Sigmoid colon (tissue), 7 donors: Measurements from ENCODE around the gene LNPEP. TPM values are rescaled to one million over a fixed set of nuclear protein-coding genes. Genes with fewer than 3 reads are reported as not detected.
A peak's percentile ranks its signal among the peaks of the same experiment; 100 is the strongest.
"Not testable (repeated sequence)": the region's sequence is repeated elsewhere in the genome, so short reads cannot be mapped to it uniquely, and the experiment has no call there.

Experiments
- DNase-seq: peaks from one replicate; pipeline ENCODE4 v3.0.0-alpha.2; 2019
- H3K27ac ChIP-seq, 4 donors: fragments of 200-600 bp; sonication (generic); one replicate each; pipeline ENCODE4 v1.5.1; 2016 to 2019; ENCODE audit warnings: mild to moderate bottlenecking in 1 of 4
- H3K27me3 ChIP-seq, 3 donors: fragments of 200-600 bp; sonication (generic); one replicate each; pipeline ENCODE4 v1.5.1; 2019; ENCODE audit warnings: mild to moderate bottlenecking in 1 of 3
- H3K36me3 ChIP-seq, 4 donors: fragments of 200-600 bp; sonication (generic); one replicate each; pipeline ENCODE4 v1.5.1; 2016 to 2019
- H3K4me1 ChIP-seq, 4 donors: fragments of 200-600 bp; sonication (generic); one replicate each; pipeline ENCODE4 v1.5.1; 2017 to 2019
- H3K4me3 ChIP-seq, 4 donors: fragments of 200-600 bp; sonication (generic); one replicate each; pipeline ENCODE4 v1.5.1; 2017 to 2019; ENCODE audit warnings: mild to moderate bottlenecking in 2 of 4, moderate library complexity in 1 of 4
- H3K9me3 ChIP-seq, 4 donors: fragments of 200-600 bp in 3 of 4; sonication (generic) in 3 of 4; one replicate each; pipeline versions ENCODE4 v1.5.1 to v1.6.1; 2013 to 2019
- CTCF ChIP-seq, 4 experiments: fragments of 450-650 bp in 3 of 4; fragments of 200-600 bp in 1 of 4; IDR thresholded peaks; one replicate each; pipeline ENCODE4 v1.5.1; 2016 to 2019; ENCODE audit warnings: antibody characterized with exemption in 4 of 4, mild to moderate bottlenecking in 3 of 4, moderate library complexity in 2 of 4
- EP300 ChIP-seq, 4 donors: sonication (generic); formaldehyde crosslinking; IDR thresholded peaks; one replicate each; pipeline ENCODE4 v1.6.1; 2017; ENCODE audit warnings: antibody characterized with exemption in 4 of 4
- POLR2A ChIP-seq, 2 donors: fragments of 450-650 bp; IDR thresholded peaks; one replicate each; pipeline ENCODE4 v1.6.1; 2016; ENCODE audit warnings: antibody characterized with exemption in 2 of 2, mild to moderate bottlenecking in 2 of 2, moderate library complexity in 2 of 2
- POLR2AphosphoS5 ChIP-seq, 4 donors: sonication (generic); formaldehyde crosslinking; IDR thresholded peaks; one replicate each; pipeline ENCODE4 v1.6.1; 2017; ENCODE audit warnings: antibody characterized with exemption in 4 of 4
- WGBS, 2 donors: extraction: QIAGEN DNeasy Blood & Tissue Kit; methylation state at CpG; one replicate each; pipeline ENCODE4 v1.1.7; 2013; 5-methylcytosine and 5-hydroxymethylcytosine counted together
- intact Hi-C: fragments of 100-400 bp; cut with DNase I; formaldehyde crosslinking; loops from one replicate; pipeline ENCODE4 v1.15.1; 2023
- polyA plus RNA-seq, 3 donors: library from polyadenylated mRNA; stranded (reverse); fragments of 200-250 nt; gene quantifications; one replicate each; pipeline ENCODE4 v1.2.3, GENCODE V29; 2013
- total RNA-seq, 4 donors: library from RNA; depleted of rRNA; stranded (reverse); fragments of >200 nt; gene quantifications; one replicate each; pipeline ENCODE4 v1.1.0, GENCODE V29; 2016
- donor health status: healthy with polysubstance abuse.
- donor health status: Bipolar disorder and iron deficiency.
- donor health status: healthy.

LNPEP gene
- total and polyA plus RNA-seq, 7 donors, result 1.4 to 68.1 (median 45.2) TPM

DNA sequence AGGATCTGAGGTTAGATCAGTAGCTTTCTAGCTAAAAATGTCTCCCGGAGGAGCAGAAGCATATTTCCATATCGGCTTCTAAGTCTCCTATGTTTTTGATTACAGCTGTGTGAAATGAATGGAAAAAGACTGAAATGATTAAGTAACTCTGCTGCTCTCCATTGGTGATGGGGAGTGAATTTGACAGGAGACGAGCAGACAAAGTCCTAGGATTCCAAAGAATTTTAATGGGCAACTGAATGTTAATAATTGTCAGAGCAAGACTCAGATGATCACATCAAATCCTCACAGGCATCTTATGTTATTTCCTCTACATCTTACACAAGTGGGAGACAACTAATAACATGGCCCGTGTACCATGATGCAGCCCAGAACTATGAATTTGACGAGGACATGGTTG lies 139.8 kb downstream of the LNPEP start:
- Histone ChIP-seq H3K4me1 (peaks cover 0 to 14% (median 9%) of the 10 kb centered on the region in 4 donors), H3K4me3 (no peak overlapping the region), H3K27me3 (no peaks in the 10 kb centered on the region), H3K36me3 (no peaks in the 10 kb centered on the region), H3K9me3 (no peaks in the 10 kb centered on the region), H3K27ac (no peak overlapping the region)
- TF ChIP-seq POLR2AphosphoS5 (IDR thresholded peaks at IDR 0.05) (no peak), EP300 (IDR thresholded peaks at IDR 0.05) (no peak), CTCF (IDR thresholded peaks at IDR 0.05) (no peak), POLR2A (IDR thresholded peaks at IDR 0.05) (no peak)
- intact Hi-C loops, result no loop called here
- no peak for DNase-seq
- WGBS, 2 donors, result 89 to 92% methylated on average over 5 of the region's 5 CpGs

GRCh38 chr5:97076098-97076497 lies 140.2 kb downstream of the LNPEP start:
- H3K36me3 ChIP-seq, result no peaks in the 10 kb centered on the region
- H3K27ac ChIP-seq, result no peak overlapping the region
- H3K4me3 ChIP-seq, result no peak overlapping the region
- intact Hi-C loops, result no loop called here
- no peak for DNase-seq
- H3K9me3 ChIP-seq, result no peaks in the 10 kb centered on the region
- H3K4me1 ChIP-seq, result peaks cover 0 to 11% (median 6%) of the 10 kb centered on the region in 4 donors
- H3K27me3 ChIP-seq, result no peaks in the 10 kb centered on the region
- TF ChIP-seq EP300 (IDR thresholded peaks at IDR 0.05) (no peak), POLR2AphosphoS5 (IDR thresholded peaks at IDR 0.05) (no peak), CTCF (IDR thresholded peaks at IDR 0.05) (no peak), POLR2A (IDR thresholded peaks at IDR 0.05) (no peak)

DNA sequence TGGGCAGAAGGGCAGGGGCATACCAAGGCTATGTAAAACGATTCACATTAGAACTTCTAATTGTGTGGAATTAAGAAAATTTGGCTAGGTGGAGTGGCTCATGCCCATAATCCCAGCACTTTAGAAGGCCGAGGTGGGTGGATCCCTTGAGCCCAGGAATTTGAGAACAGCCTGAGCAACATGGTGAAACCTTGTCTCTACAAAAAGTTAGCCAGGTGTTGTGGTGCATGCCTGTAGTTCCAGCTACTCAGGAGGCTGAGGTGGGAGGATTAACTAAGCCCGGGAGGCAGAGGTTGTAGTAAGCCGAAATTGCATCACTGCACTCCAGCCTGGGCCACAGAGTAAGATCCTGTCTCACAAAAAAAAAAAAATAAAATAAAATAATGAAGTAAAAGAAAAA lies 141.4 kb downstream of the LNPEP start:
- Histone ChIP-seq H3K27ac (no peak overlapping the region), H3K27me3 (no peaks in the 10 kb centered on the region), H3K4me3 (no peak overlapping the region), H3K4me1 (peaks cover 0 to 1% (median 0%) of the 10 kb centered on the region in 4 donors), H3K9me3 (no peaks in the 10 kb centered on the region), H3K36me3 (no peaks in the 10 kb centered on the region)
- no peak for DNase-seq
- TF ChIP-seq POLR2AphosphoS5 (IDR thresholded peaks at IDR 0.05) (no peak), EP300 (IDR thresholded peaks at IDR 0.05) (no peak), CTCF (IDR thresholded peaks at IDR 0.05) (no peak)
- intact Hi-C loops, result no loop called here
- WGBS, 2 donors, result 90 to 96% methylated on average over 4 of the region's 4 CpGs

- Histone ChIP-seq H3K36me3 (no peaks in the 10 kb centered on the region), H3K27me3 (no peaks in the 10 kb centered on the region), H3K4me1 (no peaks in the 10 kb centered on the region), H3K27ac (no peak overlapping the region), H3K9me3 (no peaks in the 10 kb centered on the region), H3K4me3 (no peak overlapping the region)
- intact Hi-C loops, result no loop called here
- no peak for DNase-seq
- WGBS, 2 donors, result 84 to 91% methylated on average over 4 of the region's 4 CpGs
- TF ChIP-seq POLR2A (IDR thresholded peaks at IDR 0.05) (no peak), POLR2AphosphoS5 (IDR thresholded peaks at IDR 0.05) (peak in 1 of 4 donors; percentile 59), EP300 (IDR thresholded peaks at IDR 0.05) (no peak)
These were observed 143.3 kb downstream of the LNPEP start for GRCh38 chr5:97078958-97079743.

DNA sequence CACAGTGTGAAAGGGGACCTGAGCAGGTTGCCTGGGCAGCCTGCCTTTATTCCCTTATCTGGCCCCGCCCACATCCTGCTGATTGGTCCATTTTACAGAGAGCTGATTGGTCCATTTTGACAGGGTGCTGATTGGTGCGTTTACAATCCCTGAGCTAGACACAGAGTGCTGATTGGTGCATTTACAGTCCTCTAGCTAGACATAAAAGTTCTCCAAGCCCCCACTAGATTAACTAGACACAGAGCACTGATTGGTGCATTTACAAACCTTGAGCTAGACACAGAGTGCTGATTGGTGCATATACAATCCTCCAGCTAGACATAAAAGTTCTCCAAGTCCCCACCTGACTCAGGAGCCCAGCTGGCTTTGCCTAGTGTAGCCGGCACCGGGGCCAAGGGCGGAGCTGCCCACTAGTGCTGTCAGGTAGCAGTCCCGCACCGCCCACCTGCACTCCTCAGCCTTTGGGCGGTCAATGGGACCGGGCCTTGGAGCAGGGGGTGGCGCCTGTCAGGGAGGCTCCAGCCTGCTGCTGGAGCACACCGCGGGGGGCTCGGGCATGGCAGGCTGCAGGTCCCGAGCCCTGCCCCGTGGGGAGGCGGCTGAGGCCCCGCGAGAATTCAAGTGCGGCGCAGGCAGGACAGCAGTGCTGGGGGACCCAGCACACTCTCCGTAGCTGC lies 149.0 kb downstream of the LNPEP start:
- H3K36me3 ChIP-seq, H3K27me3 ChIP-seq, H3K4me3 ChIP-seq, H3K4me1 ChIP-seq, H3K9me3 ChIP-seq, H3K27ac ChIP-seq, intact Hi-C loops, DNase-seq: not testable (repeated sequence)
- WGBS, 2 donors, result 95 to 97% methylated on average over 21 of the region's 21 CpGs
